ENCODE results near the gene SPECC1.
"Not testable (repeated sequence)": the region's sequence is repeated elsewhere in the genome, so short reads cannot be mapped to it uniquely, and the experiment has no call there.

Gene SPECC1

GRCh38 chr17:20180661-20181060, 171.5 kb downstream of the SPECC1 start:
- DNase-seq = no peak

- no peak for DNase-seq
Observed at GRCh38 chr17:20184181-20184580, 175.0 kb downstream of the SPECC1 start.

DNA sequence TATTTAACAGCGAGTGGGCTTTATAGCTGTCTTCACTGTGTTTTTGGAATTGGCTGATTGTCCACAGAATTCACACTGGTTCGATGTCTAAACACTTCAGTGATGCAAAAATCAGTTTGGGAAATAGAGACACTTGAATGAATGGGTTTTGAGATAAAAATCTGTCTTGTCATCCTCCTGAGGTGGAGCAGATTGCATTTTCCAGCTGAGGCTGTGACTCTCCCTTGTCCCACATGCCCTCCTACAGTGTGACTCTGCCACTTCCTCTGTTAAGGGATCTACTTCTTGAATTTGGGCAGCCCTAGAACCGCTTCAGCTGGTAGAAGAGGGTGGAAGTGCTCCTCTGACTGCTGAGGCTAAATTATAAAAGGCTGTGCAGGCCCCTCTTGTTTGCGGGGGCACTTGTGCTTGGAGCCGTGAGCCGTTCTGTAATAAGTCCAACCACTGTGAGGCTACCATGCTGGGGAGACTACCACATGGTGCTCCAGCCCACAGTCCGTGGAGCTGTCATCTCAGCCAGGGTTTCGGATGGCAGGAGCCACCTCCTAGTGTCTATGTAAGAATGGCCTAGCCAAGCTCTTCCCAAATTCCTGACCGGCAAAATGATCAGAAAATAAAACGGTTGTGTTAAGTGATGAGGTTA, 175.9 kb downstream of the SPECC1 start:
- no peak for DNase-seq

- DNase-seq = no peak
Observed at GRCh38 chr17:20187049-20187448, 177.9 kb downstream of the SPECC1 start.

DNA sequence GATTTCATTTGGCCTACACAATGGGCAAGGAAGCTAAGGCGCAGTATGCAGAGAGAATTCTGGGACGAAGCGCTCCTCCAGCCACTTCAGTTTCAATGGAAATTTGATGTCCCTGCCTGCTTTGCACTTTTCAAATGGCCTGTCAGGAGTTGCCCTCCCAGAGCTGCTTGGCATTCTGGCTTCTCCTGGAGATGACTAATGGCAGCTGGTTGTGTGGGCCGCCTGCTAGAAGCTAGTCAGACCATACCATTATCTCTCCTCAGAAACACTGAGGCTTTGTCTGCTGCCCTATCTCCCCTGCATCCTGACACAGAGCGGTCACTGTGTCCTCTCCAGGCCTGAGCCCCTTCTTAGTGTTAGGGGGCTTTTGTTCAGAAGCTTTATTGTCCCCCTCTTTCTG, 180.1 kb downstream of the SPECC1 start:
- no peak for DNase-seq

DNA sequence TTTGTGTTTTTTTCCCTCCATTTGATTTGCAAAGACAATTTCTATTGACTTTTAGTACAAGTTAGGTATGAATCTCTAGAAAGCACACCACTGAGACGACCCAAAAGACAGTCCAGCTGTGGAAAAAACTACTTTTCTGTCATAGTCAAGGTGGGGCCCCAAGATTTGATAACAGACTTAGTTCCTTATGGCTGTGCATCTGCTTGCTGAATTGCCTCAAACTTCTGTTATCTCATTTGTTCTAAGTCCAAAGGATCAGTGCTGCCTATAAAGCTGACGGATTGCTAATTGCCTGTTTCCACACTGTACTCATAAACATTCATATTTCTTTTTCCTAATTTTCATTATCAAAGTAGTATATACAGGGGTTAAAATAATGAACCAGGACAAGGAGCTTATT, 180.8 kb downstream of the SPECC1 start:
- DNase-seq = no peak

DNA sequence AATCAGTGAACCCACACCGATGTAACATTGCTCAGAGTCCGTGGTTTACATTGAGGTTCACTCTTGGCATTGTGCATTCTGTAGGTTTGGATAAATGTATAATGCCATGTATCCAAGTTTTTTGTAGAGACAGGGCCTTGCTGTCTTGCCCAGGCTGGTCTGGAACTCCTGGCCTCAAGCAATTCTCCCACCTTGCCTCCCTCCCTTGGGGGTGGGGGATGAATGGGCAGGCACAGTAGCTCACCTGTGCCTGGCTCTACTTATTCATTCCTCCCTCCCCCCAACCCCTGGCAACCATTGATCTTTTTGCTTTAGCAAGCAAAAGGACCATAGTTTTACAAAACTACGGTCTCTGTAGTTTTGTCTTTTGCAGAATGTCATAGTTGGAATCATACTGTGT, 181.4 kb downstream of the SPECC1 start:
- DNase-seq = no peak

- DNase-seq = no peak
Observed at GRCh38 chr17:20191056-20191455, 181.9 kb downstream of the SPECC1 start.

DNA sequence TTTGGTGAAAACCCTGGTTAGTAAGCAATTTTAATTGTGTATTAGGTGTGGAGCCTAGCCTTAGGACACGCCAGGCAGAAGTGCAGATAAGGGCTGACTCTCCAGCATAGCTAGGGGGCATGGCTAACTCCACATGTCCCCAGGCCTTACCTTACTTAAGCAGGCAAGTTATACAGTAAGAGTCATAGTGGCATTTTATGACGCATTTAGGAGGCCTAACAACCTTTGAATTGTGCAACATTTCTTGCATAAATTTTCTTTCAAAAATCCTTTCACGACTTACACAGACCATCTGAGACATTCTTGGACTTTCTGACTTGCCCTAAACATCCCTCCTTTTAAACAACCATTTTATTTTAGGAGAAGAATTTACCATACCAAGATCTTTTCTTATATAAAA, 187.1 kb downstream of the SPECC1 start:
- DNase-seq = not testable (repeated sequence)

- DNase-seq = no peak
Observed at GRCh38 chr17:20197272-20197926, 188.2 kb downstream of the SPECC1 start.

GRCh38 chr17:20200016-20200795, 191.0 kb downstream of the SPECC1 start:
- DNase-seq = no peak

DNA sequence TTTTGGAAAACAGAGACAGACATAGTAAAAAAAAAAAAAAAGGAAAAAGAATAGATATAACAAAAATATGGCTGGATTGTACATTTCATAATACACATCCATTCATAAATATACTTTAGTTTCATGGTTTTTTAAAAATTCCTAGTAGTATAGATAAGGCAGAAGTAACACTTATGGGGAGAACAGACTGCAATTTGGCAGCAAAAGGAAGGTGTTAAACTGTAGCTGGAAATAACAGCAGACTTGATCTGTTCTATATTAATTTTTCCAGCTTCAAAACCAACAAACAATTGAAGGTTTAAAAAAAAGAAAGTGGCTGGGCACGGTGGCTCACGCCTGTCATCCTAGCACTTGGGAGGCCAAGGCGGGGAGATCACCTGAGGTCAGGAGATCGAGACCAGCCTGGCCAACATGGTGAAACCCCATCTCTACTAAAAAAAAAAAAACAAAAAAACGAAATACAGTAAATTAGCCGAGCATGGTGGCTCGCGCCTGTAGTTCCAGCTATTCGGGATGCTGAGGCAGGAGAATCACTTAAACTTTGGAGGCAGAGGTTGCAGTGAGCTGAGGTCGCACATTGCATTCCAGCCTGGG, 191.8 kb downstream of the SPECC1 start:
- DNase-seq = no peak

- DNase-seq = no peak
Observed at GRCh38 chr17:20202141-20202621, 193.0 kb downstream of the SPECC1 start.

GRCh38 chr17:20203018-20203417, 193.9 kb downstream of the SPECC1 start:
- DNase-seq = no peak

DNA sequence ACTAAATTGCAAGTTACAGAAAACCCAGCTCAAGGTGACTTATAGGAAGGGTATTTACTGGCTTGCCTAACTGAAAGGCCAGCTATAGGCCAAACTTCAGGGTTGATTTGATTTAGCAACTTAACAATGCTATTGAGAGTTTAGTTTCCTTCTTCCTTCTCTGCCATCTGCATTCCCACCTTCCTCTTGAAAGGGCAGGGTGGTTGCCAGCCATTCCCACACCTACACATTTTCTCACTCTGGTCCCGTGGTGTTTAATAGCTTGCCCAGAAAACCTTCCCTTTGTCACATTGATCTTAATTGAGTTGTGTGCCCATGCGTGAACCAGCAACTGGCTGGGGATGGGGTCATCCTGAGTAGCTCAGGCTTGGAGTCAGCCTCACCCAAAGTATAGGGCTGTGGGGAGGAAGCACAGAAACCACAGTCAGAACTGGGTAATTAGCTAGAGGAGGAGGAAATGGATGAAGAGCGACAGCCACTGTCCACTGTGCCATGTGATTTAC, 194.7 kb downstream of the SPECC1 start:
- no peak for DNase-seq

DNA sequence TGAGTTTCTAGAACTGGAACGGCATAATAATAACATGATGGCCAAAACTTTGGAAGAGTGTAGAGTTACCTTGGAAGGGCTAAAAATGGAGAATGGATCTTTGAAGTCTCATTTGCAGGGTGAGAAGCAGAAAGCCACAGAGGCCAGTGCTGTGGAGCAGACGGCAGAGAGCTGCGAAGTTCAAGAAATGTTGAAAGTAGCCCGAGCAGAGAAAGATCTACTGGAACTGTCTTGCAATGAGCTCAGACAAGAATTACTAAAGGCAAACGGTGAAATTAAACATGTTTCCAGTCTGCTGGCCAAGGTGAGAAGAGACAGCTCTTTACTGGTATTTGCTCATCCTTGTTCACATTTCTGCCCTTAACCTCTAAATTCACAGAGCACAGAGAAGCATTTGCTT, 196.4 kb downstream of the SPECC1 start:
- no peak for DNase-seq

GRCh38 chr17:20206068-20206467, 196.9 kb downstream of the SPECC1 start:
- no peak for DNase-seq

DNA sequence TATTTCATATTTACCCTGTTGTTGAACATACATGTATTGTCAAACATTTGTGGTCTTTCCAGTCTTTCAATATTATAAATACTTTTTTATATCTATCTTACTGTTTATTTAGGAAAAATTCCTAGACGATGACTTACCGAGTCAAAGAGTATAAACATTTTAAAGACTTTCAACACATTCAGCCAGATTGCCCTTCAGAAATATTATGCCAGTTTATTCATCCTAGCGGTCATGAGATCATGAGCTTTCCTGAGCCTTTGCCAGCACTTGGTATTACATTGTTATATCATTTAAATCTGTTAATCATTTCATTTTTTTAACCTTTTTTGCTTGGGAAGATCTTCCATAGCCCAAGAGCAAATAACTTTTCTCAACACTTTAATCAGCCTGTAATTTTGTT, 197.4 kb downstream of the SPECC1 start:
- DNase-seq = no peak

DNA sequence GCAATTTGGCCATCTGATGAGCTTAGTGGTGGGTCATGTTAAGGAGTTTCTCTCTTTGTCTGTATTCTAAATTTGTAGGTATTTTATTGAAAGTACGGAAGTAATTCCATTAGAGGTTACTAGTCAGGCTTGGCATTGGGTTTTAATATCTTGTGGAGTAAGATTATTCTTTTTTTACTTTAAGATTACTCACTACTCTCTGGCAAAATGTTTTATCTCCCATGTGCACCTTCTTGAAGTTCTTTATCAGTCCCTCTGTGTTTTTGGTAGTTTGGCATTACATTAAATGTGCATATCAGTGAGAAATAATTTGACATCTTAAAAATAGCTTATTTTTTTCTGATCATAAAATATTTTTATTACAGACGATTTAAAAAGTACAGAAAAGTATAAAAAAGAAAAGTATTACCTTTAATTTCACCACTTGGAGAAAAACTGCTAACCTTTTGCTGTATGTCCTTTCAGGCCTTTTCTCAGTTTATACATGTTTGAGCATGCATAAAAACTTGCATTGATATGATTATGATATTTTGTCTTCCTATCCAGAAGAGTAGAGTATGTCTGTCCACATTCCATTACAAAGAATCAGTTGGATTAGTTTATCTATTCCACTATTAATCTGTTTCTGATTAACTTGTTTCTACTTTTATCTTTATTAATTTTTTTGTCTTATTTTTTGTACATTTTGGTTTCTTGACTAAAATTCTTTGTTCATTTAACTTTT, 198.3 kb downstream of the SPECC1 start:
- DNase-seq = no peak

- no peak for DNase-seq
Observed at GRCh38 chr17:20208717-20209116, 199.6 kb downstream of the SPECC1 start.

DNA sequence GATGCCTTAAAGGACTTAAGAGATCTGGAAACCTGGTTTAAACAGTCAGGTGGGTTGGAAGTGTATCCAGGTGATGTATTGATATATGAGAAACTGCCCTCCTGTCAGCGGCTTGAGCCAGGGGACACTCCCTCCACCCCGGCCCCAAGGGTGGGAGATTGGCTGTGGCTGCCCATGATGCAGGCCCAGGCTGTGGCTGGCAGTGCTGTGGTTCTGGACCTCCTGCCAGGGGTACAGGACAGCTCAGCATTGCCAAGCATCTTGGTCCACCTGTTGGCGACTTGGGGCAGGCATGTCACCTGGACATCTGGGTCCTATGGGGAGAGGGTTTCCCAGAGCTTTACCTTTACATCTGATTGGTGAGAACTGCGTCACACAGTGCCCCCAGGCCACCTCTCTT, 201.0 kb downstream of the SPECC1 start:
- no peak for DNase-seq

GRCh38 chr17:20210614-20211013, 201.5 kb downstream of the SPECC1 start:
- no peak for DNase-seq

DNA sequence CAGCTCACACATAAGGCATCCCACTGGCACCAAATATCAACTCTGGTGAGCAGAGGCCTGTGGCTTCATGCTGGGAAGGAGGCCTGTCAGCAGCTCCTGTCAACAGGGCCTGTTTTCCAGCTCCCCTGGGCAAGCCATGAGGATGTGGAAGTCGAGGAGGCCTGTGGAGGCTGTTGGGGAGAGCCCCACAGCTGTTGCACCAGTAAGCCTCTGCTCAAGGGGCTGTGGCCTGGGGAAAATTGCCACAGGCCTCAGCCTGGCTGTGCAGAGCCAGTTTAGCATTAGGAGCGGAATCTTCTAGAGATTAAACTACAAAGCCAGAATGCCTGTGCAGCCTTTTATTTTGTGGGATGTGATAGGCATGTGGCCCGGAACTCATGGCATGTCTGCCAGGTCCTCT, 202.1 kb downstream of the SPECC1 start:
- no peak for DNase-seq

Data from KG1 (cell line).